DND-41 (cell line): ENCODE results near the gene PRICKLE2.

Experiments used
- EZH2 ChIP-seq: IDR thresholded peaks from 3 replicates; pipeline ENCODE4 v1.6.1; 2012; ENCODE audit warnings: borderline replicate concordance, low read depth, mild to moderate bottlenecking, moderate library complexity, low read length, inconsistent platforms; ENCODE audit not compliant: severe bottlenecking
- TF ChIP-seq, protein P1 (sequence below): IDR thresholded peaks from 2 replicates; pipeline ENCODE4 v1.5.1; 2012; ENCODE audit warnings: borderline replicate concordance, low read length, moderate library complexity, mild to moderate bottlenecking; ENCODE audit not compliant: poor library complexity, severe bottlenecking; ENCODE audit errors: extremely low read depth

DNA sequence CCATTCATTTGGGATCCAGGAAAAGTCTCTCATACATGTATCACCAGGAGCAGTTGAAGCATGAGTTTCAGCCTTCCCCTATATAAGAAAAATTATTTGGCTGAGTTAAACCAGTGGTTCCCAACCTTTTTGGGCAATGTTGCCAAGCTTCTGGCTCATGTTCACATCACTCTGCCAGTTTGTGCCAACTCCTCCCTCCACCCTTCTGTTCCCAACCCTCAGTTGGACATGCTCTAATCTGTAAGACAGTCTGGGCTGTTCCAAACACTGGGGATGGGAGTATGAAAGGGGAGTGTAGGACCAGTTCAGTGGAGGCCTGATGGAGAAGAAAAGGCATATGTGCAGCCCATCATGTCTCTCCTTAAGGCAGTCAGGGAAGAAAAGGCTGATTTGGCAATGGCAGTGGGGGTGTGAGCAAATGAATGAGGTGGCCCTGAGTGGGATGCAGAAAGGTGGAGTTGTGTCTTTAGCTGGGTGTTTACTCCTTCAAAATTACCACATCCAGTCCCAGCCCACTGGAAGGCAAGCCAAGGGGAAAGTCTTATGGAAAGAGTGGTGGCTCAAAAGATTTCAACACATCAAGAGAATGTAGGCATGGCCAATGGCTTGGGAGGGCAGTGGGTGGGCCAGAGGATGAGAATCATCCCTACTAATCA is 32.0 kb upstream of the PRICKLE2 start:
- TF ChIP-seq, protein P1, sequence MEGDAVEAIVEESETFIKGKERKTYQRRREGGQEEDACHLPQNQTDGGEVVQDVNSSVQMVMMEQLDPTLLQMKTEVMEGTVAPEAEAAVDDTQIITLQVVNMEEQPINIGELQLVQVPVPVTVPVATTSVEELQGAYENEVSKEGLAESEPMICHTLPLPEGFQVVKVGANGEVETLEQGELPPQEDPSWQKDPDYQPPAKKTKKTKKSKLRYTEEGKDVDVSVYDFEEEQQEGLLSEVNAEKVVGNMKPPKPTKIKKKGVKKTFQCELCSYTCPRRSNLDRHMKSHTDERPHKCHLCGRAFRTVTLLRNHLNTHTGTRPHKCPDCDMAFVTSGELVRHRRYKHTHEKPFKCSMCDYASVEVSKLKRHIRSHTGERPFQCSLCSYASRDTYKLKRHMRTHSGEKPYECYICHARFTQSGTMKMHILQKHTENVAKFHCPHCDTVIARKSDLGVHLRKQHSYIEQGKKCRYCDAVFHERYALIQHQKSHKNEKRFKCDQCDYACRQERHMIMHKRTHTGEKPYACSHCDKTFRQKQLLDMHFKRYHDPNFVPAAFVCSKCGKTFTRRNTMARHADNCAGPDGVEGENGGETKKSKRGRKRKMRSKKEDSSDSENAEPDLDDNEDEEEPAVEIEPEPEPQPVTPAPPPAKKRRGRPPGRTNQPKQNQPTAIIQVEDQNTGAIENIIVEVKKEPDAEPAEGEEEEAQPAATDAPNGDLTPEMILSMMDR: no peak
- TF ChIP-seq EZH2: no peak
